Measurements from ENCODE around the gene SLC39A9. TPM values are rescaled to one million over a fixed set of nuclear protein-coding genes. Genes with fewer than 3 reads are reported as not detected.

Gene SLC39A9
- total and polyA plus RNA-seq, 2 of the 13 experiments (the other 11 are each of a cell fraction or from before 2014, with no cell fraction given): 46.6 to 69.5 TPM

DNA sequence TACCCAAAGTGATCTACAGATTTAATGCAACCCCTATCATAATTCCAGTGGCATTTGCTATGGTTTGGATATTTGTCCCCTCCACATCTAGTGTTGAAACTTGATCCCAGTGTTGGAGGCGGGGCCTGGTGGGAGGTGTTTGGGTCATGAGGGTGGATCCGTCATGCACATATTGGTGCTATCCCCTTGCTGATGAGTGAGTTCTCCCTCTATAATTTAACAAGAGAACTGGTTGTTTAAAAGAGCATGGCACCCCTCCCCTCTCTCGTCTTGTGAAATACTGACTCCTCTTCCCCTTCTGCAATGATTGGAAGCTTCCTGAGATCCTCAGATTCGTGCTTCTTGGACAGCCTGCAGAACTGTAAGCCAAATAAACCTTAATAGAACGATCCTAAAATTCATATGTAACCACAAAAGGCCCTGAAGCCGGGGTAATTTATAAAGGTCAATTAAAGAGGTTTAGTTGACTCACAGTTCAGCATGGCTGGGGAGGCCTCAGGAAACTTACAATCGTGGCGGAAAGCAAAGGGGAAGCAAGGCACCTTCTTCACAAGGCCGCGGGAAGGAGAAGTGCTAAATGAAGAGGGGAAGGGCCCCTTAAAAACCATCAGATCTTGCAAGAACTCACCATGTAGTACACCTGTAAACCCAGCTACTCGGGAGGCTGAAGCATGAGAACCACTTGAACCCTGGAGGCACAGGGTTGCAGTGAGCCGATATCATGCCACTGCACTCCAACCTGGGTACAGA is 41.2 kb downstream of the SLC39A9 start:
- no peaks in the 10 kb centered on the region for H3K27me3 ChIP-seq (ENCODE audit: control insufficient read depth in 1 of 2, insufficient read depth in 2 of 2, low read length in 2 of 2)
- H3K9ac ChIP-seq (ENCODE audit: insufficient read depth, low read depth, low read length): no peak overlapping the region
- ChIA-PET POLR2A (no interaction called here), CTCF (ENCODE audit: low intra/inter-chr PET ratio, low total read pairs) (no interaction called here)
- no peak overlapping the region for H3K4me3 ChIP-seq (replicated peaks in 1 of 3; ENCODE audit: insufficient read depth in 1 of 3, low read depth in 2 of 3, low read length in 3 of 3)
- intact Hi-C loops (cut with micrococcal nuclease; ENCODE audit: unreplicated experiment) (no loop called here), in situ Hi-C loops (cut with HindIII; ENCODE audit: extremely low pct_ligation_motif_present, low pct_unique_long_range_greater_than_20kb) (no loop called here)
- H3K79me2 ChIP-seq (ENCODE audit: insufficient read depth, low read length): peaks cover 21% of the 10 kb centered on the region
- 95% methylated on average over 11 of the region's 12 CpGs for WGBS (ENCODE audit: low lambda C conversion rate)
- H4K20me1 ChIP-seq (ENCODE audit: insufficient read depth, low read length): no peaks in the 10 kb centered on the region
- ATAC-seq: no peak
- BruUV-seq (replicated peaks): no TSS peak
- no peaks in the 10 kb centered on the region for H3K4me1 ChIP-seq (ENCODE audit: insufficient read depth, low read length)
- no peak overlapping the region for H2AFZ ChIP-seq (ENCODE audit: low read length)
- H3K4me2 ChIP-seq (ENCODE audit: low read depth, low read length): no peak overlapping the region
- TF ChIP-seq ZNF546 (CRISPR knock-in tag; conservative IDR thresholded peaks at IDR 0.05) (no peak), KDM3A (CRISPR knock-in tag; IDR thresholded peaks at IDR 0.05; ENCODE audit: low read depth) (no peak), GFI1 (CRISPR knock-in tag; IDR thresholded peaks at IDR 0.05; ENCODE audit: borderline replicate concordance) (no peak), IRX3 (CRISPR knock-in tag; IDR thresholded peaks at IDR 0.05; ENCODE audit: borderline replicate concordance, low read depth) (no peak), SP5 (CRISPR knock-in tag; IDR thresholded peaks at IDR 0.05; ENCODE audit: borderline replicate concordance, low read depth) (no peak), ZNF607 (CRISPR knock-in tag; IDR thresholded peaks at IDR 0.05; ENCODE audit: borderline replicate concordance) (no peak), ISX (CRISPR knock-in tag; conservative IDR thresholded peaks at IDR 0.05) (no peak), ZNF138 (CRISPR knock-in tag; IDR thresholded peaks at IDR 0.05; ENCODE audit: low read depth) (no peak), ZSCAN21 (CRISPR knock-in tag; IDR thresholded peaks at IDR 0.05; ENCODE audit: borderline replicate concordance) (no peak), KLF9 (CRISPR knock-in tag; IDR thresholded peaks at IDR 0.05; ENCODE audit: low read depth) (no peak), AHR (CRISPR knock-in tag; IDR thresholded peaks at IDR 0.05) (no peak), TP53 (CRISPR knock-in tag; conservative IDR thresholded peaks at IDR 0.05) (no peak)
- TF ChIP-seq, protein P1, sequence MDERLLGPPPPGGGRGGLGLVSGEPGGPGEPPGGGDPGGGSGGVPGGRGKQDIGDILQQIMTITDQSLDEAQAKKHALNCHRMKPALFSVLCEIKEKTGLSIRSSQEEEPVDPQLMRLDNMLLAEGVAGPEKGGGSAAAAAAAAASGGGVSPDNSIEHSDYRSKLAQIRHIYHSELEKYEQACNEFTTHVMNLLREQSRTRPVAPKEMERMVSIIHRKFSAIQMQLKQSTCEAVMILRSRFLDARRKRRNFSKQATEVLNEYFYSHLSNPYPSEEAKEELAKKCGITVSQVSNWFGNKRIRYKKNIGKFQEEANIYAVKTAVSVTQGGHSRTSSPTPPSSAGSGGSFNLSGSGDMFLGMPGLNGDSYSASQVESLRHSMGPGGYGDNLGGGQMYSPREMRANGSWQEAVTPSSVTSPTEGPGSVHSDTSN (CRISPR knock-in tag; IDR thresholded peaks at IDR 0.05): no peak
- TF ChIP-seq, protein P2, sequence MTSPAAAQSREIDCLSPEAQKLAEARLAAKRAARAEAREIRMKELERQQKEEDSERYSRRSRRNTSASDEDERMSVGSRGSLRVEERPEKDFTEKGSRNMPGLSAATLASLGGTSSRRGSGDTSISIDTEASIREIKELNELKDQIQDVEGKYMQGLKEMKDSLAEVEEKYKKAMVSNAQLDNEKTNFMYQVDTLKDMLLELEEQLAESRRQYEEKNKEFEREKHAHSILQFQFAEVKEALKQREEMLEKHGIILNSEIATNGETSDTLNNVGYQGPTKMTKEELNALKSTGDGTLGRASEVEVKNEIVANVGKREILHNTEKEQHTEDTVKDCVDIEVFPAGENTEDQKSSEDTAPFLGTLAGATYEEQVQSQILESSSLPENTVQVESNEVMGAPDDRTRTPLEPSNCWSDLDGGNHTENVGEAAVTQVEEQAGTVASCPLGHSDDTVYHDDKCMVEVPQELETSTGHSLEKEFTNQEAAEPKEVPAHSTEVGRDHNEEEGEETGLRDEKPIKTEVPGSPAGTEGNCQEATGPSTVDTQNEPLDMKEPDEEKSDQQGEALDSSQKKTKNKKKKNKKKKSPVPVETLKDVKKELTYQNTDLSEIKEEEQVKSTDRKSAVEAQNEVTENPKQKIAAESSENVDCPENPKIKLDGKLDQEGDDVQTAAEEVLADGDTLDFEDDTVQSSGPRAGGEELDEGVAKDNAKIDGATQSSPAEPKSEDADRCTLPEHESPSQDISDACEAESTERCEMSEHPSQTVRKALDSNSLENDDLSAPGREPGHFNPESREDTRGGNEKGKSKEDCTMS (CRISPR knock-in tag; conservative IDR thresholded peaks at IDR 0.05): no peak
- peaks cover 5 to 22% of the 10 kb centered on the region in 2 experiments for H3K36me3 ChIP-seq (replicated peaks in 1 of 2; ENCODE audit: control insufficient read depth in 1 of 2, insufficient read depth in 2 of 2, low read length in 2 of 2)
- H3K27ac ChIP-seq (ENCODE audit: extremely low read length, insufficient read depth, low read length): no peak overlapping the region
- H3K9me3 ChIP-seq (ENCODE audit: low read length): no peaks in the 10 kb centered on the region
- no peak for DNase-seq (ENCODE audit: low spot score)
- FAIRE-seq: no peak

Data from HepG2 (cell line).